ENCODE results near the gene DAB2. TPM values are rescaled to one million over a fixed set of nuclear protein-coding genes. Genes with fewer than 3 reads are reported as not detected.

DAB2 gene
- total and polyA plus RNA-seq, 2 experiments from 2014 or later: 266 to 533 TPM

GRCh38 chr5:39447968-39448367 is 23.2 kb upstream of the DAB2 start:
- no peaks in the 10 kb centered on the region for H3K79me2 ChIP-seq (ENCODE audit: insufficient read depth)
- H3K36me3 ChIP-seq (ENCODE audit: low read depth): no peaks in the 10 kb centered on the region
- H3K9me3 ChIP-seq (ENCODE audit: low read depth): no peaks in the 10 kb centered on the region
- H4K20me1 ChIP-seq (ENCODE audit: insufficient read depth): no peaks in the 10 kb centered on the region
- DNase-seq: peak; percentile 32
- no peaks in the 10 kb centered on the region for H3K27me3 ChIP-seq (replicated peaks; ENCODE audit: insufficient read depth)
- no peak overlapping the region for H3K27ac ChIP-seq
- peaks cover 47% of the 10 kb centered on the region for H3K4me1 ChIP-seq (ENCODE audit: insufficient read depth)
- TF ChIP-seq EZH2 (IDR thresholded peaks at IDR 0.05; ENCODE audit: insufficient read depth, poor library complexity, severe bottlenecking) (no peak), EZH2phosphoT487 (IDR thresholded peaks at IDR 0.05; ENCODE audit: insufficient read depth, low read depth) (no peak)
- WGBS, 2 experiments (ENCODE audit: low coverage in 1 of 2, low lambda C conversion rate in 2 of 2, missing lambda C conversion rate in 2 of 2): 89 to 90% methylated on average over 12 of the region's 12 CpGs
- no peak overlapping the region for H3K9ac ChIP-seq
- no peak overlapping the region for H2AFZ ChIP-seq
- peaks cover 26% of the 10 kb centered on the region for H3F3A ChIP-seq (ENCODE audit: insufficient read depth)
- in situ Hi-C loops (cut with MboI): no loop called here
- no peak overlapping the region for H3K4me2 ChIP-seq (ENCODE audit: unreplicated experiment)
- no peaks in the 10 kb centered on the region for H3K9me2 ChIP-seq (ENCODE audit: insufficient read depth)
- H3K4me3 ChIP-seq: no peak overlapping the region

GRCh38 chr5:39447059-39447458 is 22.3 kb upstream of the DAB2 start:
- Histone ChIP-seq H3K4me3 (no peak overlapping the region; the same call in 1 of the 2 replicates), H3K36me3 (ENCODE audit: low read depth) (no peaks in the 10 kb centered on the region), H4K20me1 (ENCODE audit: insufficient read depth) (no peaks in the 10 kb centered on the region), H3K27me3 (replicated peaks; ENCODE audit: insufficient read depth) (no peaks in the 10 kb centered on the region), H3F3A (ENCODE audit: insufficient read depth) (peaks cover 22% of the 10 kb centered on the region), H3K79me2 (ENCODE audit: insufficient read depth) (no peaks in the 10 kb centered on the region), H3K27ac (peak overlapping the region; percentile 68), H3K4me1 (ENCODE audit: insufficient read depth) (peaks cover 38% of the 10 kb centered on the region), H3K4me2 (ENCODE audit: unreplicated experiment) (peak overlapping the region; percentile 50), H3K9ac (no peak overlapping the region), H3K9me2 (ENCODE audit: insufficient read depth) (no peaks in the 10 kb centered on the region), H2AFZ (0 out of 2 replicates have a peak overlapping the region, but pooled peaks have one; percentile 6), H3K9me3 (ENCODE audit: low read depth) (no peaks in the 10 kb centered on the region)
- WGBS, 2 experiments (ENCODE audit: low coverage in 1 of 2, low lambda C conversion rate in 2 of 2, missing lambda C conversion rate in 2 of 2): 27 to 30% methylated on average over 3 of the region's 3 CpGs
- peak; percentile 72 for DNase-seq
- no peak for TF ChIP-seq EZH2 (IDR thresholded peaks at IDR 0.05; ENCODE audit: insufficient read depth, poor library complexity, severe bottlenecking)
- TF ChIP-seq EZH2phosphoT487 (IDR thresholded peaks at IDR 0.05; ENCODE audit: insufficient read depth, low read depth): no peak
- in situ Hi-C loops (cut with MboI): no loop called here

- Histone ChIP-seq H3K9me3 (ENCODE audit: low read depth) (no peaks in the 10 kb centered on the region), H2AFZ (no peak overlapping the region), H3K4me1 (ENCODE audit: insufficient read depth) (peaks cover 36% of the 10 kb centered on the region), H3K9me2 (ENCODE audit: insufficient read depth) (no peaks in the 10 kb centered on the region), H3K4me3 (peak overlapping the region; percentile 9; the same call in 1 of the 2 replicates), H3K27ac (peak overlapping the region; percentile 68), H3K4me2 (ENCODE audit: unreplicated experiment) (peak overlapping the region; percentile 50), H4K20me1 (ENCODE audit: insufficient read depth) (no peaks in the 10 kb centered on the region), H3K27me3 (replicated peaks; ENCODE audit: insufficient read depth) (no peaks in the 10 kb centered on the region), H3F3A (ENCODE audit: insufficient read depth) (peaks cover 25% of the 10 kb centered on the region), H3K79me2 (ENCODE audit: insufficient read depth) (no peaks in the 10 kb centered on the region), H3K36me3 (ENCODE audit: low read depth) (no peaks in the 10 kb centered on the region), H3K9ac (no peak overlapping the region)
- DNase-seq: peak; percentile 48
- 69 to 71% methylated on average over 3 of the region's 3 CpGs for WGBS, 2 experiments (ENCODE audit: low coverage in 1 of 2, low lambda C conversion rate in 2 of 2, missing lambda C conversion rate in 2 of 2)
- in situ Hi-C loops (cut with MboI): no loop called here
- TF ChIP-seq EZH2 (IDR thresholded peaks at IDR 0.05; ENCODE audit: insufficient read depth, poor library complexity, severe bottlenecking) (no peak), EZH2phosphoT487 (IDR thresholded peaks at IDR 0.05; ENCODE audit: insufficient read depth, low read depth) (no peak)
Measured at GRCh38 chr5:39446231-39446630, 21.5 kb upstream of the DAB2 start.

- in situ Hi-C loops (cut with MboI): no loop called here
- no peak overlapping the region for H3K9ac ChIP-seq
- H4K20me1 ChIP-seq (ENCODE audit: insufficient read depth): no peaks in the 10 kb centered on the region
- no peaks in the 10 kb centered on the region for H3K9me3 ChIP-seq (ENCODE audit: low read depth)
- no peak for TF ChIP-seq EZH2phosphoT487 (IDR thresholded peaks at IDR 0.05; ENCODE audit: insufficient read depth, low read depth)
- no peak for TF ChIP-seq EZH2 (IDR thresholded peaks at IDR 0.05; ENCODE audit: insufficient read depth, poor library complexity, severe bottlenecking)
- peaks cover 53% of the 10 kb centered on the region for H3K4me1 ChIP-seq (ENCODE audit: insufficient read depth)
- no peaks in the 10 kb centered on the region for H3K27me3 ChIP-seq (replicated peaks; ENCODE audit: insufficient read depth)
- no peaks in the 10 kb centered on the region for H3K9me2 ChIP-seq (ENCODE audit: insufficient read depth)
- H3K4me3 ChIP-seq: no peak overlapping the region
- H3F3A ChIP-seq (ENCODE audit: insufficient read depth): peaks cover 32% of the 10 kb centered on the region
- H2AFZ ChIP-seq: no peak overlapping the region
- no peak overlapping the region for H3K4me2 ChIP-seq (ENCODE audit: unreplicated experiment)
- no peak overlapping the region for H3K27ac ChIP-seq
- H3K36me3 ChIP-seq (ENCODE audit: low read depth): no peaks in the 10 kb centered on the region
- no peak for DNase-seq
- WGBS, 2 experiments (ENCODE audit: low coverage in 1 of 2, low lambda C conversion rate in 2 of 2, missing lambda C conversion rate in 2 of 2): 96 to 97% methylated on average over 2 of the region's 2 CpGs
- H3K79me2 ChIP-seq (ENCODE audit: insufficient read depth): no peaks in the 10 kb centered on the region
Measured at GRCh38 chr5:39443911-39444310, 19.1 kb upstream of the DAB2 start.

- in situ Hi-C loops (cut with MboI): no loop called here
- no peak for TF ChIP-seq EZH2phosphoT487 (IDR thresholded peaks at IDR 0.05; ENCODE audit: insufficient read depth, low read depth)
- TF ChIP-seq EZH2 (IDR thresholded peaks at IDR 0.05; ENCODE audit: insufficient read depth, poor library complexity, severe bottlenecking): no peak
Measured at GRCh38 chr5:39442991-39443390, 18.2 kb upstream of the DAB2 start.

More at GRCh38 chr5:39442991-39443390, 18.2 kb upstream of the DAB2 start:
- DNase-seq: no peak
- no peaks in the 10 kb centered on the region for H3K79me2 ChIP-seq (ENCODE audit: insufficient read depth)
- H3K4me3 ChIP-seq: no peak overlapping the region
- H3K9me2 ChIP-seq (ENCODE audit: insufficient read depth): no peaks in the 10 kb centered on the region
- no peaks in the 10 kb centered on the region for H3K27me3 ChIP-seq (replicated peaks; ENCODE audit: insufficient read depth)
- H3K9ac ChIP-seq: no peak overlapping the region
- H3F3A ChIP-seq (ENCODE audit: insufficient read depth): peaks cover 29% of the 10 kb centered on the region
- no peaks in the 10 kb centered on the region for H3K36me3 ChIP-seq (ENCODE audit: low read depth)
- H3K9me3 ChIP-seq (ENCODE audit: low read depth): no peaks in the 10 kb centered on the region
- no peak overlapping the region for H3K27ac ChIP-seq
- no peak overlapping the region for H2AFZ ChIP-seq
- WGBS, 2 experiments (ENCODE audit: low coverage in 1 of 2, low lambda C conversion rate in 2 of 2, missing lambda C conversion rate in 2 of 2): 76 to 79% methylated on average over 3 of the region's 3 CpGs
- peaks cover 52% of the 10 kb centered on the region for H3K4me1 ChIP-seq (ENCODE audit: insufficient read depth)
- H3K4me2 ChIP-seq (ENCODE audit: unreplicated experiment): no peak overlapping the region
- H4K20me1 ChIP-seq (ENCODE audit: insufficient read depth): no peaks in the 10 kb centered on the region
